GM12892 (cell line): ENCODE results near the gene DNMT1. TPM values are rescaled to one million over a fixed set of nuclear protein-coding genes. Genes with fewer than 3 reads are reported as not detected.
"Not testable (repeated sequence)": the region's sequence is repeated elsewhere in the genome, so short reads cannot be mapped to it uniquely, and the experiment has no call there.

Source experiments
- DNase-seq: peaks from one replicate; pipeline ENCODE4 v3.0.0; 2011; ENCODE audit not compliant: insufficient read length
- FAIRE-seq: peaks from 2 replicates; lab custom pipeline; 2011; peaks lifted over from hg19 to GRCh38; lab: Jason Lieb, UNC
- POLR2A ChIP-seq: IDR thresholded peaks from 2 replicates; pipeline ENCODE4 v1.6.1; 2011; ENCODE audit warnings: low read depth, low read length, control low read depth
- POLR2AphosphoS5 ChIP-seq: IDR thresholded peaks from 2 replicates; pipeline ENCODE4 v1.6.1; 2011; ENCODE audit warnings: low read depth, low read length, control low read depth
- TAF1 ChIP-seq: IDR thresholded peaks from 2 replicates; pipeline ENCODE4 v1.6.1; 2011; ENCODE audit warnings: low read depth, mild to moderate bottlenecking, control low read depth, low read length, borderline replicate concordance
- polyA plus RNA-seq: library from polyadenylated mRNA; unstranded; fragments of >200 nt; gene quantifications from one replicate; pipeline ENCODE4 v1.2.1, GENCODE V29; 2012; ENCODE audit warnings: missing spikeins, inconsistent platforms; ENCODE audit not compliant: missing spikeins

DNMT1 gene
- 122 TPM for polyA plus RNA-seq

GRCh38 chr19:10194500-10195198, at the start of gene DNMT1:
TSS of gene DNMT1 (minus strand) at chr19:10194953. CDS start at chr19:10194899, 54 bp downstream.
- DNase-seq = peak; percentile 99

GRCh38 chr19:10243606-10244005, 48.9 kb upstream of the DNMT1 start:
- no peak for FAIRE-seq
- DNase-seq = no peak
- TF ChIP-seq POLR2A (no peak), POLR2AphosphoS5 (no peak), TAF1 (no peak)

More at GRCh38 chr19:10194500-10195198, at the start of gene DNMT1:
- peak; percentile 99 for FAIRE-seq
- TF ChIP-seq TAF1 (peak; percentile 60; the same call in 1 of the 2 replicates), POLR2AphosphoS5 (peak; percentile 87), POLR2A (peak; percentile 91)

- not testable (repeated sequence) for DNase-seq, FAIRE-seq
Observed at GRCh38 chr19:10241826-10242449, 47.2 kb upstream of the DNMT1 start.

- DNase-seq (no peak), FAIRE-seq (peak; percentile 57)
- TF ChIP-seq POLR2A = no peak
- no peak for TF ChIP-seq POLR2AphosphoS5
- TF ChIP-seq TAF1 = no peak
Observed at GRCh38 chr19:10238172-10238783, 43.5 kb upstream of the DNMT1 start.

GRCh38 chr19:10237702-10238101, 42.9 kb upstream of the DNMT1 start:
- TF ChIP-seq TAF1 = no peak
- TF ChIP-seq POLR2A = no peak
- TF ChIP-seq POLR2AphosphoS5 = no peak
- DNase-seq (no peak), FAIRE-seq (no peak)

- FAIRE-seq, DNase-seq: not testable (repeated sequence)
Observed at GRCh38 chr19:10235409-10235808, 40.7 kb upstream of the DNMT1 start.

- FAIRE-seq (peak; percentile 46), DNase-seq (no peak)
- TF ChIP-seq POLR2A = no peak
- no peak for TF ChIP-seq POLR2AphosphoS5
- TF ChIP-seq TAF1 = no peak
Observed at GRCh38 chr19:10235003-10235402, 40.2 kb upstream of the DNMT1 start.

GRCh38 chr19:10233946-10234345, 39.2 kb upstream of the DNMT1 start:
- no peak for FAIRE-seq

GRCh38 chr19:10231612-10232228, 37.0 kb upstream of the DNMT1 start:
- DNase-seq = no peak
- no peak for TF ChIP-seq TAF1
- TF ChIP-seq POLR2AphosphoS5 = no peak
- TF ChIP-seq POLR2A = no peak
- FAIRE-seq = no peak

More at GRCh38 chr19:10233946-10234345, 39.2 kb upstream of the DNMT1 start:
- TF ChIP-seq POLR2AphosphoS5 (no peak), TAF1 (no peak), POLR2A (no peak)
- no peak for DNase-seq

- DNase-seq (peak; percentile 85), FAIRE-seq (peak; percentile 91)
- TF ChIP-seq POLR2A = peak; percentile 55; the same call in 1 of the 2 replicates
- no peak for TF ChIP-seq TAF1
Observed at GRCh38 chr19:10230861-10231611, 36.3 kb upstream of the DNMT1 start, which contains the start of gene S1PR2. TSS of gene S1PR2 (minus strand) at chr19:10231331. CDS start at chr19:10224905, 6,426 bp downstream.

GRCh38 chr19:10230173-10230860, 35.6 kb upstream of the DNMT1 start:
- peak; percentile 59; the same call in 1 of the 2 replicates for TF ChIP-seq POLR2AphosphoS5
- no peak for TF ChIP-seq TAF1
- TF ChIP-seq POLR2A = no peak
- DNase-seq (no peak), FAIRE-seq (peak; percentile 67)
